GM04503 (cell line): ENCODE measurements around the gene RRP8.

ENCODE experiments used
- DNase-seq: peaks from one replicate; pipeline ENCODE4 v3.0.0-alpha.2; 2012; ENCODE audit warnings: low read depth

The RRP8 gene

GRCh38 chr11:6599881-6600390, 3.5 kb downstream of the RRP8 start:
- DNase-seq: no peak

- no peak for DNase-seq
Measured at GRCh38 chr11:6599449-6599848, 4.0 kb downstream of the RRP8 start.

DNA sequence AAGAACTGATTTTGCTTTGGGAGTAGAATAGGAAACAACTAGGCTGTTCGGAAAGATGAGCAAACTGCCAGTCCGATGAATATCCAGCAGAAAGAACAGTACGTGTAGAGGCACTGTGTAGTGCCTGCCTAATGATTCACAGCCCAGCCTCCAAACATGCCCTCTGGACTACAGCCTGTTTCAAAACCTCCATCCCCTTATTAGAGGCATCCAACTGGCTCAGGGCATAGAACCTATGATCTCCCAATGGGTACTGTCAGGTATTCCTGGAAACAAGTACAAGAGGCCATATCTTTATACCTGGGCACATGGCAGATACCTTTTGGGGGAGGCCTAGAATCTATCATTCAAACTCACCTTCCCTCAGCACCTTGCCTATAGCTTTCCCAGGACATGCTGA, 4.9 kb downstream of the RRP8 start:
- no peak for DNase-seq

DNA sequence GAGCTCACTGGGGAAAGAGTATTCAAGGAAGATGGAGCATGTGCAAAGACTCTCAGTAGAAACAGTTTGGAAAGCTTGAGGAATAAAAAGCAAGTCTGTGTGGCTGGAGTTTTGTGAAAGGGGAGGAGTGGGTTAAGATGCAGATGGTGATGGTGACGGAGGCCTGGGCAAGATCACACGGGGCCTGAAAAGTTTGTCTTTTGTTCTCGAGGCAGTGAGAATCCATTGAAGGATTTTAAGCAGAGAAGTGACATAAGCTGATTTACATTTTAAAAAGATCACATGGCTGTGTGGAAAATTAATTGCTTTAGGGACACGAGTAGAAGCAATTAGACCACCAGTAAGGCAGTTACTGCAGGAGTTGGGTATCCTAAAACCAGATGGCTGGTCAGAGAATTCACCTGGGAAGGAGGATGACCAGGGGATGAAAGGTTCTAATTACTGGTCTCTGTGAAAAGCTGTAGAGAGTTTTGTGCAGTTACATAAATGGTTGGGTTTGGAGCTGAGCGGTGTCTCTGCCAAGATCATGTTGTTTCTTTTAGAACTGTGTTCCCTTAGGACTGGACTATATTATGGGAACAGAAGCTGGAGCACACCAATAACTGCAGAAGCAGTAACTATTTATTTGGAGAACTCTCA, 7.1 kb downstream of the RRP8 start:
- no peak for DNase-seq

- DNase-seq: no peak
Measured at GRCh38 chr11:6594142-6594768, 9.2 kb downstream of the RRP8 start.

DNA sequence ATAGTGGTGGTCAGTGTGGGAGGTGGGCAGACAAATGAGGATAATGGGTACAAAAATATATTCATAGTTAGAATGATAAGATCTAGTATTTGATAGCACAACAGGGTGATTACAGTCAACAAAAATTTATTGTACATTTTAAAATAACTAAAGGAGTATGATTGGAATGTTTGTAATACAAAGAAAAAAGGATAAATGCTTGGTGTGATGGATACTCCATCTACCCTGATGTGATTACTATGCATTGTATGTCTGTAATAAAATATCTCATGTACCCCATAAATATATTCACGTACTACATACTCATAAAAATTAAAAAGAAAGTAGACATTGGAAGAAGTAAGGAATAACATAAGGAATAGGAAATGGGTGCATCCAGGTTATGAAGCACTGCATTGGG, 15.4 kb downstream of the RRP8 start:
- no peak for DNase-seq

DNA sequence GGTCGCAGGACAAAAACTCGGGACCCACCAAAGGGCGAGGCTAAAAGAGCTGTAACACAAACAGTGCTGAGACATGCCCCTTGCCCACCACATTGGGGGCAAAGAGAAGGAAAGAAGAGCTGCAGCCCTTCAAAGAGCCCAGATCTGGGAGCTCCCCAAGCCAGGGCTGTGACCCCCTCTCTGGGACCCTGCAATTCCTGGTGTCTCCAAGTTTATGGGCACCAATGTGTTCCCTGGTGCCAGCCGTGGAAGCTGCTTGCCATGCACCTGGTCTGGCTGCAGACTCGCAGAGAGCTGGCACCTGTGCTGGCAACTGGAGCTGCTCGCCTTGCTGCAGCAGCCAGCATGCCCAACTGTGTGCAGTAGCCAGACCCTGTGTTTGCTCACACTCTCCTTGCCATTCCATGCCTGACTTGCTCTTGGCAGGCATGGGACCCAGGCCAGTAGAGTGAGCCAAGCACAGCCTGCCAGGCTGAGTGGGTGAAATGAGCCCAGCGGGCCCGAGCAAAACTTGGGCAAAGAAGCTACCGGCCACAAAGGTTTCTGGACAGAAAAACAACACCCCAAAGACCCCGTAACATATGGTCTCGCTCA, 16.0 kb downstream of the RRP8 start:
- DNase-seq: no peak

DNA sequence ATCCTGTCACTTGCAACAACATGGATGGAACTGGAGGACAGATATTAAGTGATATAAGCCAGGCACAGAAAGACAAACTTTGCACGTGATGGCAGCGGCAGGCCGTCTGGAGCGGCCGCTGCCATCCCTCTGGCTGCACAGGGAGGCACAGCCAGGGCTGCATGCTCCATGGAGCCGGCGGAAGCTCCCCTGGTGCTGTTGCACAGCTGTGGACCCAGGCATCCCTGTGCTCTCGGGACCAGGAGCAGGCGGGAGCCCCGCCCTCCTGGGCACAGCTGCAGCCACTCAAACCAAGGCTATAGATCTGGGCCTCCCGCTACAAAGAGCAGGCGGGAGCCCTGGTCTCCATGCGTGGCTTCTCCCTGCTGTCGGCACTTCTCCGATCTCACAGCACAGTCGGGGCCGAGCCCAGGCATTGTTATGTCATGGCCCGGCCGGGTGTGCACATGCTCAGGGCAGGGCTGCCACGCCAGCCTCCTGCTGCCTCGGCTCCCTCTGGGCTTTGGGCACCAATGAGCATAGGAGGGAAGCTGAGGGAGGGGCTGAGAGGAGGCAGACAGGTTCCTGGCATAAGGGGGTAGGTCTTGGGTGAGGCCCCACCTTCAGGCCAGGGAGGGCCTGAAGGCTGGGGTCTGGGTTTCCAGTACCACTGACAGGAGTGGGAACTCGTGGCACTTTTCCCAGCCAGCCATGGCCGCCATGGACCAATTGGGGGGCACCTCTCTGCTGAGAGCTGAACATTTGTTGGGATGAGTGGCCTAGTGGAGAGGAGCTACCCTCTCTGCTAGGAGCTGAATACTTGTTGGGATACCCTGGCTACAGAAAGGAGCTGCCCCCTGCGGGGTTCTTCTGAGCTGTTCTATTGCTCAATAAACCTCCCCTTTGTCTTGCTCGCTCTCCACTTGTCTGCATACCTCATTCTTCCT, 16.7 kb downstream of the RRP8 start:
- no peak for DNase-seq

- no peak for DNase-seq
Measured at GRCh38 chr11:6584528-6584927, 18.9 kb downstream of the RRP8 start.

DNA sequence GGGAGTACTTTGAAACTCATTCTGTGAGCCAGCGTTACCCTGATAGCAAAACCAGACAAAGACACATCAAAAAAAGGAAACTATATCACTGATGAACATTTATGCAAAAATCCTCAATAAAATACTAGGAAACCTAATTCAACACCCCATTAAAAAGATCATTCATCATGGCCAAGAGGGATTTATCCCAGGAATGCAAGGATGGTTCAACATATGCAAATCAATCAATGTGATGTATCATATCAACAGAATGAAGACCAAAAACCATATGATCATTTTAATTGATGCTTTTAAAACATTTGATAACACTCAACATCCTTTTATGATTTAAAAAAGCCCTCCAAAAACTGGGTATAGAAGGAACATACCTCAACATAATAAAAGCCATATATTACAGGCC, 19.8 kb downstream of the RRP8 start:
- DNase-seq: no peak

DNA sequence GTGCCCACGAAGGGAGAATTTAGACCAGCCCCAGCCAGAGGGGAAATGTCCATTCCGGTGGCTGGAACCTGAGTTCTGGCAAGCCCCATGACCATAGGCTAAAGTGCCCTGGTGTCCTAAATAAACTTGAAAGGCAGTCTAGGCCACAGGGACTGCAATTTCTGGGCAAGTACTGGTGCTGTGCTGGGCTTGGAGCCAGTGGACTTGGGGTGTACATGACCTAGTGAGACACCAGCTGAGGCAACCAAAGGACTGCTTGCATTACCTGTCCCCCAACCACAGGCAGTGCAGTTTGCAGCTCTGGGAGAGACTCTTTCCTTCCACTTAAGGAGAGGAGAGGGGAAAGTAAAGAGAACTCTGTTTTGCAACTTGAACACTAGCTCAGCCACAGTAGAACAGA, 23.7 kb downstream of the RRP8 start:
- no peak for DNase-seq

DNA sequence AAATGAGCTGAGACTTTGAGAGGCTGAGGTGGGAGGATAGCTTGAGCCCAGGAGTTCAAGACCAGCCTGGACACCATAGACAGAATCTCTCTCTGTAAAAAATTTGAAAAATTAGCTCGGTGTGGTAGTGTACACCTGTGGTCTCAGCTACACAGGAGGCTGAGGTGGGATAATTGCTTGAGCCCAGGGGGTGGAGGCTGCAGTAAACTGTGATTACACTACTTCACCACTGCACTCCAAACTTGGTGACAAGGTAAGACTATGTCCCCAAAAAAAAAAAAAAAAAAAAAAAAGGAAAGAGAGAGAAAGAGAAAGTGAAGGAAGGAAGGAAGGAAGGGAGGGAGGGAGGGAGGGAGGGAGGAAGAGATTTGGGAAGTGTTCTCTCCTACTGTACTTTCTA, 25.3 kb downstream of the RRP8 start:
- DNase-seq: no peak

DNA sequence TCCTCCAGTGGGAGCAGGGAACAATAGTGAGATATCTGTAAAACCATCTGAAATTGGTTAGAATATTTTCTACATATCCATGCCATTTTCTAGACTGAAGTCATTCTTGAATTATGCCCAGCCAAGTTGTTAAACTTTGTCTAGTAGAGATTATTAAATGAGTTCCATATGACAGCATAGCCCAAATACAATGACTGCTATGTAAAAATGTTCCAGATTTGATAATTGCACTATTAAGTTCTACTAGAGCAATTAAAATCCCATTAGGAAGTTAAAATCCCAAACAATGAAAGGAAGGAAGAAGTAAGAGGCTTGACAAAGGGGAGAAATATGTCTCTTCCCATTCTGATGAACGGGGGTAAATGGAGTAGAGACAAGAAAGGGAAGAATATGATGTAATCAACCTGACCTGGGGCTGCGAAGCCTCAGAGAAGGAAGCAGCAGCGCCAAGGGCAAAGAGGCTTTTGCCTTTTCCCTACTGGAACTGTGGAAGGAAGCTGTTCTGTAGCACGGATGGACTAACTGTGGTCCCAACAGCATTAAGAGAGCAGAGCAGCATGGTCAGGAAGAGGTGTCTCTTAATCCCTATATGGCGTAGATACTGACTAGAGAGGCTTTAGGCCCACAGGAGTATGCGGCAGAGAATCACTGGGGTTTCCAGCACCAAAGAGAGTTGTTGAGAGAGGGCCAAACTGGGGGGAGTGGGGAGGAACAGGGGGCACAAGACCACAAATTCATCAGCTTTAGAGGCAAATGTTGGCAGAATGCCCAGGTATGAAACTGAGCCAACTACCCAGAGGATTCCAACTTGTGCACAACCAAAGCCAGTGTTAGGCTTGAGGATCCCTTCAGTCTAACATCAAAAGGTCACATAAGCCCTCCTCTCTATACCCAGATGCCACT, 26.7 kb downstream of the RRP8 start:
- peak; percentile 89 for DNase-seq

- DNase-seq: no peak
Measured at GRCh38 chr11:6574816-6575715, 28.4 kb downstream of the RRP8 start.

- peak; percentile 61 for DNase-seq
Measured at GRCh38 chr11:6572215-6572614, 31.2 kb downstream of the RRP8 start.

- DNase-seq: no peak
Measured at GRCh38 chr11:6571434-6572008, 31.9 kb downstream of the RRP8 start.

GRCh38 chr11:6570691-6571427, 32.6 kb downstream of the RRP8 start:
- no peak for DNase-seq

GRCh38 chr11:6569706-6570105, 33.7 kb downstream of the RRP8 start:
- DNase-seq: no peak

GRCh38 chr11:6568191-6568918, 35.1 kb downstream of the RRP8 start:
- no peak for DNase-seq
